HG03378 (cell line): ENCODE measurements around the gene ZNF429.
"Not testable (repeated sequence)": the region's sequence is repeated elsewhere in the genome, so short reads cannot be mapped to it uniquely, and the experiment has no call there.

Experiments
- ATAC-seq: cut with Tn5 transposase; IDR thresholded peaks from one replicate; pipeline ENCODE4 v1.9.1; 2021; ENCODE audit warnings: mild to moderate bottlenecking, moderate library complexity; ENCODE audit not compliant: unreplicated experiment

The ZNF429 gene

GRCh38 chr19:21587549-21587948 is 82.1 kb downstream of the ZNF429 start:
- ATAC-seq, result no peak

GRCh38 chr19:21588065-21588601 is 82.7 kb downstream of the ZNF429 start:
- no peak for ATAC-seq

GRCh38 chr19:21590867-21591266 is 85.5 kb downstream of the ZNF429 start:
- ATAC-seq, result no peak

GRCh38 chr19:21593008-21593481 is 87.6 kb downstream of the ZNF429 start:
- no peak for ATAC-seq

GRCh38 chr19:21593502-21593901 is 88.1 kb downstream of the ZNF429 start:
- ATAC-seq, result no peak

GRCh38 chr19:21593934-21594820 is 88.8 kb downstream of the ZNF429 start:
- ATAC-seq, result no peak

GRCh38 chr19:21595185-21595584 is 89.8 kb downstream of the ZNF429 start:
- ATAC-seq, result no peak

GRCh38 chr19:21602082-21602658 is 96.8 kb downstream of the ZNF429 start:
- ATAC-seq, result no peak

GRCh38 chr19:21602659-21603430 is 97.4 kb downstream of the ZNF429 start:
- not testable (repeated sequence) for ATAC-seq

GRCh38 chr19:21603431-21604231 is 98.2 kb downstream of the ZNF429 start:
- no peak for ATAC-seq

GRCh38 chr19:21604351-21604926 is 99.0 kb downstream of the ZNF429 start:
- no peak for ATAC-seq
